T1000 (cell line): ENCODE measurements around the gene ALDH1A3.

ENCODE experiments used
- DNase-seq: peaks from one replicate; lab custom pipeline; 2025; ENCODE audit warnings: mixed read lengths; lab: John Stamatoyannopoulos, UW

ALDH1A3 gene

GRCh38 chr15:100859970-100860828 lies 19.4 kb upstream of the ALDH1A3 start:
- no peak for DNase-seq

- no peak for DNase-seq
These were observed 18.7 kb upstream of the ALDH1A3 start for GRCh38 chr15:100860829-100861510.

- no peak for DNase-seq
These were observed 18.1 kb upstream of the ALDH1A3 start for GRCh38 chr15:100861511-100861991.

- DNase-seq: no peak
These were observed 17.5 kb upstream of the ALDH1A3 start for GRCh38 chr15:100862162-100862561.

GRCh38 chr15:100863075-100863795 lies 16.4 kb upstream of the ALDH1A3 start:
- DNase-seq: no peak

GRCh38 chr15:100863796-100864267 lies 15.8 kb upstream of the ALDH1A3 start:
- no peak for DNase-seq

- no peak for DNase-seq
These were observed 13.0 kb upstream of the ALDH1A3 start for GRCh38 chr15:100866386-100867330.

GRCh38 chr15:100867433-100867832 lies 12.2 kb upstream of the ALDH1A3 start:
- DNase-seq: no peak

- DNase-seq: no peak
These were observed 10.3 kb upstream of the ALDH1A3 start for GRCh38 chr15:100869151-100869999.

- peak; percentile 56 for DNase-seq
These were observed 6.5 kb upstream of the ALDH1A3 start for GRCh38 chr15:100873029-100873677.

- no peak for DNase-seq
These were observed 4.1 kb upstream of the ALDH1A3 start for GRCh38 chr15:100875495-100875894.

- DNase-seq: no peak
These were observed 3.7 kb upstream of the ALDH1A3 start for GRCh38 chr15:100875976-100876375.

- no peak for DNase-seq
These were observed 2.1 kb upstream of the ALDH1A3 start for GRCh38 chr15:100877551-100877950.

GRCh38 chr15:100878130-100878529 lies 1.5 kb upstream of the ALDH1A3 start:
- no peak for DNase-seq

- no peak for DNase-seq
These were observed 983 bp upstream of the ALDH1A3 start for GRCh38 chr15:100878648-100879047.

GRCh38 chr15:100879061-100879463 lies 569 bp upstream of the ALDH1A3 start:
- DNase-seq: no peak

GRCh38 chr15:100880139-100880896 lies 687 bp downstream of the ALDH1A3 start:
- DNase-seq: no peak

- DNase-seq: no peak
These were observed 1.2 kb downstream of the ALDH1A3 start for GRCh38 chr15:100880897-100881242.
